Astrocyte (in vitro differentiated cells and primary cell): Measurements from ENCODE around the gene IFNA17. TPM values are rescaled to one million over a fixed set of nuclear protein-coding genes. Genes with fewer than 3 reads are reported as not detected.

ENCODE experiments used
- DNase-seq: peaks from one replicate; pipeline ENCODE4 v3.0.0-alpha.2; 2010; ENCODE audit warnings: low read depth
- FAIRE-seq: peaks from 2 replicates; lab custom pipeline; 2011; peaks lifted over from hg19 to GRCh38; lab: Jason Lieb, UNC
- H2AFZ ChIP-seq: 2 replicates; pipeline ENCODE4 v1.6.0; 2012; ENCODE audit warnings: low read depth, low read length, inconsistent platforms
- H3K27ac ChIP-seq: 2 replicates; pipeline ENCODE4 v1.5.1; 2011; ENCODE audit warnings: low read depth, low read length, inconsistent platforms
- H3K27me3 ChIP-seq: 2 replicates; pipeline ENCODE4 v1.6.0; 2011; ENCODE audit warnings: low read length, inconsistent platforms; ENCODE audit not compliant: insufficient read depth
- H3K36me3 ChIP-seq: 2 replicates; pipeline ENCODE4 v1.5.1; 2011; ENCODE audit warnings: low read length, inconsistent platforms; ENCODE audit not compliant: insufficient read depth
- H3K4me1 ChIP-seq: 2 replicates; pipeline ENCODE4 v1.5.1; 2011; ENCODE audit warnings: low read length, inconsistent platforms; ENCODE audit not compliant: insufficient read depth
- H3K4me2 ChIP-seq: 2 replicates; pipeline ENCODE4 v1.6.0; 2012; ENCODE audit warnings: low read length, inconsistent platforms
- H3K4me3 ChIP-seq: 2 replicates; pipeline ENCODE4 v1.5.1; 2011; ENCODE audit warnings: low read depth, mild to moderate bottlenecking, low read length, inconsistent platforms; ENCODE audit not compliant: insufficient read depth
- H3K79me2 ChIP-seq: 2 replicates; pipeline ENCODE4 v1.6.0; 2012; ENCODE audit warnings: mild to moderate bottlenecking, low read length, inconsistent platforms; ENCODE audit not compliant: insufficient read depth
- H3K9ac ChIP-seq: 2 replicates; pipeline ENCODE4 v1.6.0; 2012; ENCODE audit warnings: mild to moderate bottlenecking, low read length, inconsistent platforms
- H3K9me3 ChIP-seq: 2 replicates; pipeline ENCODE4 v1.5.1; 2012; ENCODE audit warnings: low read depth, mild to moderate bottlenecking, low read length, inconsistent platforms; ENCODE audit not compliant: insufficient read depth
- H4K20me1 ChIP-seq: 2 replicates; pipeline ENCODE4 v1.6.0; 2012; ENCODE audit warnings: low read length, inconsistent platforms; ENCODE audit not compliant: insufficient read depth
- H3K27ac Mint-ChIP-seq: one replicate; pipeline ENCODE4 v1.8.0; 2021; ENCODE audit warnings: mild to moderate bottlenecking, mixed read lengths; ENCODE audit not compliant: unreplicated experiment
- H3K27me3 Mint-ChIP-seq: one replicate; pipeline ENCODE4 v1.8.0; 2021; ENCODE audit warnings: low read depth, mixed read lengths; ENCODE audit not compliant: unreplicated experiment
- H3K36me3 Mint-ChIP-seq: one replicate; pipeline ENCODE4 v1.8.0; 2021; ENCODE audit warnings: low read depth, mixed read lengths; ENCODE audit not compliant: unreplicated experiment
- H3K4me1 Mint-ChIP-seq: one replicate; pipeline ENCODE4 v1.8.0; 2021; ENCODE audit warnings: low read depth, mixed read lengths; ENCODE audit not compliant: unreplicated experiment
- H3K4me3 Mint-ChIP-seq: one replicate; pipeline ENCODE4 v1.8.0; 2021; ENCODE audit warnings: mild to moderate bottlenecking, moderate library complexity, mixed read lengths; ENCODE audit not compliant: unreplicated experiment
- H3K9me3 Mint-ChIP-seq: one replicate; pipeline ENCODE4 v1.8.0; 2021; ENCODE audit warnings: mild to moderate bottlenecking, mixed read lengths; ENCODE audit not compliant: unreplicated experiment
- EZH2 ChIP-seq: IDR thresholded peaks from 2 replicates; pipeline ENCODE4 v1.6.1; 2012; ENCODE audit warnings: mild to moderate bottlenecking, low read length, inconsistent platforms; ENCODE audit not compliant: insufficient read depth
- total RNA-seq: library from RNA; stranded (reverse); gene quantifications from 2 replicates; pipeline ENCODE4 v1.2.1, GENCODE V29; 2021
- TF ChIP-seq, protein P1 (sequence below): IDR thresholded peaks from 2 replicates; pipeline ENCODE4 v1.5.1; 2011; ENCODE audit warnings: low read depth, mild to moderate bottlenecking, inconsistent platforms, low read length, moderate library complexity; ENCODE audit not compliant: insufficient read depth

The IFNA17 gene
- total RNA-seq, 1 donor from 2014 or later, result not detected

DNA sequence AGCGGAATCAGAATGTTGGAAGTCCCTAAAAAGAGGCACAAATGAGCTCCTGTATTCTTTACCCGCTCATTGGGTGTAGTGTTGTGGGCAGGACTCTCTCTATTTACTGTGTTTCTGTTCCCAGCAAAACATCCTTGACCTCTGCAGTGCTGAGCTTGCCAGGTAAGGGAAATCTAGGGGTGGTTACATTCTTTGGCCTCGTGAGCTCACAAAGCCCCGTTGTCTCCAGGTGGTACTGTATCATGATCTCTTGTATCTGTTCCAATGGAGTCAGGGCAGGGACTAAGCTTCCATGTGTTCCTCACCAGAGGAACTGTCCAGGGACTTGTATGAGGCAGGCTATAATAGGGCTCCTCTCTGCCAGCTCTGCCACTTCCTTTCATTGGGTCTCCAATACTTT is 23.6 kb upstream of the IFNA17 start:
- H3K9me3 Mint-ChIP-seq, result no peaks in the 10 kb centered on the region
- DNase-seq, result no peak
- Histone ChIP-seq H3K79me2 (no peaks in the 10 kb centered on the region), H2AFZ (no peak overlapping the region), H3K4me3 (no peak overlapping the region), H3K36me3 (no peaks in the 10 kb centered on the region), H3K9ac (no peak overlapping the region), H3K27ac (no peak overlapping the region), H3K4me2 (no peak overlapping the region), H3K4me1 (no peaks in the 10 kb centered on the region), H3K9me3 (no peaks in the 10 kb centered on the region), H4K20me1 (no peaks in the 10 kb centered on the region), H3K27me3 (peaks cover 28% of the 10 kb centered on the region)
- no peak for FAIRE-seq
- H3K4me3 Mint-ChIP-seq, result no peak overlapping the region
- H3K27me3 Mint-ChIP-seq, result peaks cover 24% of the 10 kb centered on the region
- H3K36me3 Mint-ChIP-seq, result no peaks in the 10 kb centered on the region
- TF ChIP-seq, protein P1, sequence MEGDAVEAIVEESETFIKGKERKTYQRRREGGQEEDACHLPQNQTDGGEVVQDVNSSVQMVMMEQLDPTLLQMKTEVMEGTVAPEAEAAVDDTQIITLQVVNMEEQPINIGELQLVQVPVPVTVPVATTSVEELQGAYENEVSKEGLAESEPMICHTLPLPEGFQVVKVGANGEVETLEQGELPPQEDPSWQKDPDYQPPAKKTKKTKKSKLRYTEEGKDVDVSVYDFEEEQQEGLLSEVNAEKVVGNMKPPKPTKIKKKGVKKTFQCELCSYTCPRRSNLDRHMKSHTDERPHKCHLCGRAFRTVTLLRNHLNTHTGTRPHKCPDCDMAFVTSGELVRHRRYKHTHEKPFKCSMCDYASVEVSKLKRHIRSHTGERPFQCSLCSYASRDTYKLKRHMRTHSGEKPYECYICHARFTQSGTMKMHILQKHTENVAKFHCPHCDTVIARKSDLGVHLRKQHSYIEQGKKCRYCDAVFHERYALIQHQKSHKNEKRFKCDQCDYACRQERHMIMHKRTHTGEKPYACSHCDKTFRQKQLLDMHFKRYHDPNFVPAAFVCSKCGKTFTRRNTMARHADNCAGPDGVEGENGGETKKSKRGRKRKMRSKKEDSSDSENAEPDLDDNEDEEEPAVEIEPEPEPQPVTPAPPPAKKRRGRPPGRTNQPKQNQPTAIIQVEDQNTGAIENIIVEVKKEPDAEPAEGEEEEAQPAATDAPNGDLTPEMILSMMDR, result no peak
- no peak for TF ChIP-seq EZH2
- H3K4me1 Mint-ChIP-seq, result peaks cover 4% of the 10 kb centered on the region
- H3K27ac Mint-ChIP-seq, result no peak overlapping the region

DNA sequence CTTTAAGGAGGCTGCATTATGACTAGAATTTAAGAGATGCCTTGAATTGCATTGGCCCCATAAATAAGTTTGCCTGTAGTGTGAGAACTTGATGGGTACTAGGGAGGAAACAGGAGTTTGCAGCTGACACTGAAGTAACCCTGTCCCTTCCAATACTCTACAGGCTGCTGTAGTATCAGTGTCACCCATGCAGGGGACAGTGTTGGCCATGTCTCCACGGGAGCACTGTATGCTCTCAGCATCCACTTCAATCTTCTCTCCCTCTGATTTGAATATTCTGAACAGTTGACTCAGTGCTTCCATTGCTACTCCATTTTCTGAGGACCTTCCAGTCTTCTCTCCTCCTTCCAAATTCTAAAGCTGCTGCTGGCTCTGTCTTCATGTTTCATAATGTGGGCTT is 23.2 kb upstream of the IFNA17 start:
- Mint-ChIP-seq H3K27ac (no peak overlapping the region), H3K36me3 (no peaks in the 10 kb centered on the region), H3K9me3 (no peaks in the 10 kb centered on the region), H3K4me1 (peaks cover 4% of the 10 kb centered on the region), H3K27me3 (peaks cover 21% of the 10 kb centered on the region), H3K4me3 (no peak overlapping the region)
- TF ChIP-seq EZH2, result no peak
- TF ChIP-seq, protein P1, result no peak
- no peak for DNase-seq
- no peak for FAIRE-seq
- no peak overlapping the region for H3K9ac ChIP-seq
- H3K4me3 ChIP-seq, result no peak overlapping the region
- no peaks in the 10 kb centered on the region for H4K20me1 ChIP-seq
- H3K79me2 ChIP-seq, result no peaks in the 10 kb centered on the region
- H3K36me3 ChIP-seq, result no peaks in the 10 kb centered on the region
- H3K9me3 ChIP-seq, result no peaks in the 10 kb centered on the region
- H3K27me3 ChIP-seq, result peaks cover 23% of the 10 kb centered on the region
- no peak overlapping the region for H3K4me2 ChIP-seq
- H2AFZ ChIP-seq, result no peak overlapping the region
- no peak overlapping the region for H3K27ac ChIP-seq
- no peaks in the 10 kb centered on the region for H3K4me1 ChIP-seq

DNA sequence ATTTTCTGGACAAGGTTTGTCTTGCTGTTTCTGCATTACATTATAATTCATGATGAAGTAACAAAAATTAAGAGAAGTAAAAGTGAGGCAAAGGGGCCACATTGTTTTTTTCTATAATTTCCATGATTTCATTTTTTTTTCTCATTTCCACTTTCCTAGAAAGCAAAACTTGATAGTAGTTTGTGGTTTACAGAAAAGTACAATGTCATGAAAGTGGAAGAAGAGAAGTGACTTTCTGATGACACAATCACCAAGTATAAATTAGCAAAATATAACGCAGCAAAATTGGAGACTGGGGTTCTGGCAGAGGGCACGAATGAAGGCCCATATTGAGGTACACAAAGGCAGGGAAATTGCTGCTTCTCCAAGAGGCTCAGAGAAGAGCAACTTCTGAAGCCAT is 16.8 kb upstream of the IFNA17 start:
- no peak overlapping the region for H2AFZ ChIP-seq
- no peaks in the 10 kb centered on the region for H3K79me2 ChIP-seq
- Mint-ChIP-seq H3K4me3 (no peak overlapping the region), H3K27me3 (peaks cover 5% of the 10 kb centered on the region), H3K36me3 (no peaks in the 10 kb centered on the region), H3K4me1 (no peaks in the 10 kb centered on the region), H3K27ac (no peak overlapping the region), H3K9me3 (no peaks in the 10 kb centered on the region)
- no peak overlapping the region for H3K4me3 ChIP-seq
- H3K9ac ChIP-seq, result no peak overlapping the region
- H3K36me3 ChIP-seq, result no peaks in the 10 kb centered on the region
- no peaks in the 10 kb centered on the region for H4K20me1 ChIP-seq
- no peak for FAIRE-seq
- H3K4me2 ChIP-seq, result no peak overlapping the region
- H3K27ac ChIP-seq, result no peak overlapping the region
- H3K9me3 ChIP-seq, result no peaks in the 10 kb centered on the region
- H3K27me3 ChIP-seq, result peaks cover 6% of the 10 kb centered on the region
- no peak for DNase-seq
- no peaks in the 10 kb centered on the region for H3K4me1 ChIP-seq
- TF ChIP-seq EZH2, result no peak
- TF ChIP-seq, protein P1, result no peak
